GM21529 (cell line): ENCODE results near the gene WIZ.

ENCODE experiments used
- ATAC-seq: cut with Tn5 transposase; IDR thresholded peaks from one replicate; pipeline ENCODE4 v1.9.1; 2021; ENCODE audit not compliant: unreplicated experiment

Gene WIZ

GRCh38 chr19:15445227-15445605 is 4.5 kb downstream of the WIZ start:
- ATAC-seq = no peak

- ATAC-seq = no peak
These were observed 5.1 kb downstream of the WIZ start for GRCh38 chr19:15444505-15445226.

- no peak for ATAC-seq
These were observed 5.9 kb downstream of the WIZ start for GRCh38 chr19:15443838-15444237.

- no peak for ATAC-seq
These were observed 6.4 kb downstream of the WIZ start for GRCh38 chr19:15443325-15443724.

- ATAC-seq = no peak
These were observed 7.4 kb downstream of the WIZ start for GRCh38 chr19:15442142-15442920.

- ATAC-seq = no peak
These were observed 8.4 kb downstream of the WIZ start for GRCh38 chr19:15441317-15441716.

GRCh38 chr19:15439821-15440641 is 9.7 kb downstream of the WIZ start:
- no peak for ATAC-seq

- no peak for ATAC-seq
These were observed 10.5 kb downstream of the WIZ start for GRCh38 chr19:15439078-15439799.

- no peak for ATAC-seq
These were observed 11.2 kb downstream of the WIZ start for GRCh38 chr19:15438577-15438976.

GRCh38 chr19:15438124-15438496 is 11.6 kb downstream of the WIZ start:
- no peak for ATAC-seq

GRCh38 chr19:15437355-15438123 is 12.2 kb downstream of the WIZ start:
- no peak for ATAC-seq

GRCh38 chr19:15436826-15437110 is 13.0 kb downstream of the WIZ start:
- ATAC-seq = no peak

GRCh38 chr19:15436012-15436825 is 13.5 kb downstream of the WIZ start:
- ATAC-seq = no peak

- ATAC-seq = no peak
These were observed 16.2 kb downstream of the WIZ start for GRCh38 chr19:15433519-15434069.

- peak; percentile 64 for ATAC-seq
These were observed 16.9 kb downstream of the WIZ start for GRCh38 chr19:15432629-15433518.

- peak; percentile 6 for ATAC-seq
These were observed 17.7 kb downstream of the WIZ start for GRCh38 chr19:15432018-15432494.

- no peak for ATAC-seq
These were observed 18.2 kb downstream of the WIZ start for GRCh38 chr19:15431396-15432017.
